NK-92 (cell line): ENCODE measurements around the gene PBX1.
"Not testable (repeated sequence)": the region's sequence is repeated elsewhere in the genome, so short reads cannot be mapped to it uniquely, and the experiment has no call there.

Experiments
- DNase-seq: peaks from one replicate; lab custom pipeline; 2025; ENCODE audit not compliant: unreplicated experiment; lab: John Stamatoyannopoulos, UW

The PBX1 gene

GRCh38 chr1:164638492-164639202 is 79.7 kb downstream of the PBX1 start:
- DNase-seq = no peak

GRCh38 chr1:164640686-164641352 is 81.8 kb downstream of the PBX1 start:
- no peak for DNase-seq

- DNase-seq = no peak
Measured at GRCh38 chr1:164641353-164641730, 82.4 kb downstream of the PBX1 start.

GRCh38 chr1:164643018-164643417 is 84.0 kb downstream of the PBX1 start:
- no peak for DNase-seq

- no peak for DNase-seq
Measured at GRCh38 chr1:164644268-164644667, 85.3 kb downstream of the PBX1 start.

- no peak for DNase-seq
Measured at GRCh38 chr1:164644774-164645644, 86.0 kb downstream of the PBX1 start.

- no peak for DNase-seq
Measured at GRCh38 chr1:164645921-164646320, 86.9 kb downstream of the PBX1 start.

- no peak for DNase-seq
Measured at GRCh38 chr1:164647211-164647610, 88.2 kb downstream of the PBX1 start.

- no peak for DNase-seq
Measured at GRCh38 chr1:164648636-164649035, 89.7 kb downstream of the PBX1 start.

GRCh38 chr1:164649146-164649545 is 90.2 kb downstream of the PBX1 start:
- DNase-seq = no peak

- DNase-seq = no peak
Measured at GRCh38 chr1:164650531-164650930, 91.5 kb downstream of the PBX1 start.

GRCh38 chr1:164651351-164651951 is 92.5 kb downstream of the PBX1 start:
- no peak for DNase-seq

- not testable (repeated sequence) for DNase-seq
Measured at GRCh38 chr1:164652969-164653368, 94.0 kb downstream of the PBX1 start.

- no peak for DNase-seq
Measured at GRCh38 chr1:164653705-164654104, 94.7 kb downstream of the PBX1 start.

GRCh38 chr1:164654200-164654599 is 95.2 kb downstream of the PBX1 start:
- DNase-seq = no peak

- DNase-seq = no peak
Measured at GRCh38 chr1:164658864-164659263, 99.9 kb downstream of the PBX1 start.

GRCh38 chr1:164659621-164660411 is 100.8 kb downstream of the PBX1 start:
- DNase-seq = no peak

- DNase-seq = no peak
Measured at GRCh38 chr1:164660412-164660772, 101.4 kb downstream of the PBX1 start.

- no peak for DNase-seq
Measured at GRCh38 chr1:164660775-164661174, 101.8 kb downstream of the PBX1 start.

- no peak for DNase-seq
Measured at GRCh38 chr1:164662462-164662861, 103.5 kb downstream of the PBX1 start.

- no peak for DNase-seq
Measured at GRCh38 chr1:164662955-164663354, 104.0 kb downstream of the PBX1 start.
